ENCODE measurements around the gene LPAR2.

LPAR2 gene

DNA sequence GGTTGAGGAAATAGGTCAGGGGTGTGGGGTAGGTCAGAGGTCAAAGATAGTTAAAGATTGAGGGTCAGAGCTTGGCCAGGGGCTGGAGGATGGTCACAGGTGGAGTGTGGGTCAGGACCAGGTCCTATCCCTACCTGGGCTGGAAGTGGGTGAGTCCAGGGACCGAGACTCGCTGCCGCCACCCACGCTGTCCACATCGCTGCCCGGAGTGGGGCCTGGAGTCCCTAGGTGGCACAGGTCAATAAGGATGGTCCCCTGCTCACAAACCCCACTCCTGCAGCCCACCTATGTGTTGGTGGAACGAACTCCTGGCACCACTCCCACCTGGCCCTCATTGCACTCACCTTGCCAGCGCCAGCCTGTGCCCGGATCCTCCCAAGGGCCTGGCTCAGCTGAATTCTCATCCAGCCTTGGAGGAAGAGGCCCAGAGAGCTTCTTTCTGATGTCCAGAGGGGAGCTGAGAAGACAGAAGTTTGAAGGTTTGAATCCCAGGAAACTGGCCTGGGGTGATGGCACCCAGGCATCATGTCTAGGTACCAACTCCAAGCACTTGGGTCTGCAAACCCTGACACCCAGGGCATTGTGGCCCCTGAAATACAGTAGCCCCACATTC, 8.7 kb upstream of the LPAR2 start:
- Histone ChIP-seq H4K20me1 (ENCODE audit: low read depth, low read length) (no peaks in the 10 kb centered on the region), H3K4me3 (ENCODE audit: insufficient read depth, low read length, poor library complexity, severe bottlenecking) (no peak overlapping the region), H3K9me2 (replicated peaks; ENCODE audit: insufficient read depth, low read length) (no peaks in the 10 kb centered on the region), H3K79me2 (ENCODE audit: insufficient read depth, low read length) (peaks cover 4% of the 10 kb centered on the region; the same call in 1 of the 2 replicates), H3F3A (ENCODE audit: insufficient read depth) (no peaks in the 10 kb centered on the region), H3K9ac (ENCODE audit: low read length) (no peak overlapping the region), H2AFZ (ENCODE audit: low read depth, low read length, severe bottlenecking) (no peak overlapping the region), H3K27me3 (ENCODE audit: low read length) (no peaks in the 10 kb centered on the region), H3K36me3 (ENCODE audit: low read length) (0 out of 2 replicates have a peak, but pooled peaks cover 3% of the 10 kb centered on the region), H3K27ac (ENCODE audit: low read depth, low read length) (no peak overlapping the region), H3K9me3 (ENCODE audit: insufficient read depth, low read length) (no peaks in the 10 kb centered on the region), H3K4me2 (ENCODE audit: low read depth, low read length, poor library complexity, severe bottlenecking) (no peak overlapping the region)
- no peak for TF ChIP-seq EZH2phosphoT487 (conservative IDR thresholded peaks at IDR 0.05; ENCODE audit: low read length)
- TF ChIP-seq, protein P1, sequence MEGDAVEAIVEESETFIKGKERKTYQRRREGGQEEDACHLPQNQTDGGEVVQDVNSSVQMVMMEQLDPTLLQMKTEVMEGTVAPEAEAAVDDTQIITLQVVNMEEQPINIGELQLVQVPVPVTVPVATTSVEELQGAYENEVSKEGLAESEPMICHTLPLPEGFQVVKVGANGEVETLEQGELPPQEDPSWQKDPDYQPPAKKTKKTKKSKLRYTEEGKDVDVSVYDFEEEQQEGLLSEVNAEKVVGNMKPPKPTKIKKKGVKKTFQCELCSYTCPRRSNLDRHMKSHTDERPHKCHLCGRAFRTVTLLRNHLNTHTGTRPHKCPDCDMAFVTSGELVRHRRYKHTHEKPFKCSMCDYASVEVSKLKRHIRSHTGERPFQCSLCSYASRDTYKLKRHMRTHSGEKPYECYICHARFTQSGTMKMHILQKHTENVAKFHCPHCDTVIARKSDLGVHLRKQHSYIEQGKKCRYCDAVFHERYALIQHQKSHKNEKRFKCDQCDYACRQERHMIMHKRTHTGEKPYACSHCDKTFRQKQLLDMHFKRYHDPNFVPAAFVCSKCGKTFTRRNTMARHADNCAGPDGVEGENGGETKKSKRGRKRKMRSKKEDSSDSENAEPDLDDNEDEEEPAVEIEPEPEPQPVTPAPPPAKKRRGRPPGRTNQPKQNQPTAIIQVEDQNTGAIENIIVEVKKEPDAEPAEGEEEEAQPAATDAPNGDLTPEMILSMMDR (IDR thresholded peaks at IDR 0.05; ENCODE audit: insufficient read depth, low read length, poor library complexity, severe bottlenecking), result no peak

- TF ChIP-seq EZH2phosphoT487 (conservative IDR thresholded peaks at IDR 0.05; ENCODE audit: low read length), result no peak
- TF ChIP-seq, protein P1 (IDR thresholded peaks at IDR 0.05; ENCODE audit: insufficient read depth, low read length, poor library complexity, severe bottlenecking), result no peak
- H3K79me2 ChIP-seq (ENCODE audit: insufficient read depth, low read length), result no peaks in the 10 kb centered on the region
- no peaks in the 10 kb centered on the region for H3K9me3 ChIP-seq (ENCODE audit: insufficient read depth, low read length)
- no peaks in the 10 kb centered on the region for H3F3A ChIP-seq (ENCODE audit: insufficient read depth)
- no peak overlapping the region for H3K9ac ChIP-seq (ENCODE audit: low read length)
- no peak overlapping the region for H2AFZ ChIP-seq (ENCODE audit: low read depth, low read length, severe bottlenecking)
- no peaks in the 10 kb centered on the region for H3K9me2 ChIP-seq (replicated peaks; ENCODE audit: insufficient read depth, low read length)
- H3K36me3 ChIP-seq (ENCODE audit: low read length), result 0 out of 2 replicates have a peak, but pooled peaks cover 3% of the 10 kb centered on the region
- no peak overlapping the region for H3K4me3 ChIP-seq (ENCODE audit: insufficient read depth, low read length, poor library complexity, severe bottlenecking)
- H4K20me1 ChIP-seq (ENCODE audit: low read depth, low read length), result no peaks in the 10 kb centered on the region
- H3K4me2 ChIP-seq (ENCODE audit: low read depth, low read length, poor library complexity, severe bottlenecking), result no peak overlapping the region
- H3K27me3 ChIP-seq (ENCODE audit: low read length), result no peaks in the 10 kb centered on the region
- H3K27ac ChIP-seq (ENCODE audit: low read depth, low read length), result no peak overlapping the region
Measured at GRCh38 chr19:19635313-19635702, 7.3 kb upstream of the LPAR2 start.

DNA sequence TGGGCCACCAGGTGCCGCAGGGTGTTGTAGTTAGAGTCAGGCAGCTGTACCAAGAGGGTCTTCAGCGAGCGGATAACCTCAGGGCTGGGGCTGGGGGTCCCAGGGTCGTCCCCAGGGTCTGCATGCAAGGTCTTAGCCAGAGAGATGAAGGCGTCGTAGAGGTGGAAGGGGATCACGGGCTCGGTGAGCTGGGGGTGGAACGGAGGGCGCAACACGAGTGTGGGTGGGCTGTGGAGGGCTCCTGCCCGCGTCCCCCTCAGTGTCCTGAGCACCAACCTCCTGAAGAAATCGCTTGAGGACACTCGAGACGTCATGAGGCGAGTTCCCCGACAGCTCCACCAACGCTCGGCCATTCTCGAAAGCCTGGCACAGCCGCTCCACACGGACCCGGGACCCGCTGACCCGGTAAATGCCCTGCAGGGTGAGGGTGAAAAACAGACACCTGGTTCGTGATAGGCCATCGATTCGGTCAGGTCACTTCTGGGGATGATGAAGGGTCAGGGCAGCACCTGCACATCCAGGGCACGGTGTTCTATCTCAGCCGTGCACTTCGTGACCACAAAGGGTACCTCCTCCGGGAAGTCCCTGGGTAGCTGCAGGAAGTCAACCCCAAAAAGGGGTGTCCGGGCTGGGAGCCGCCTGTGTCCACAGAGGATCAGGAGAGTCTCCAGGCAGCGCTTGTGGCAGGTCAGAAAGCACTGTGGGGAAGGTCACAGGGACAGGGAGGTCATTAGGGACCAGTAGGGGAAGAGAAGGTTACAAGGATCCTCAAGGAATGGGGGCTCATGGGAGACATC, 6.7 kb upstream of the LPAR2 start:
- Histone ChIP-seq H3K27me3 (ENCODE audit: low read length) (no peaks in the 10 kb centered on the region), H4K20me1 (ENCODE audit: low read depth, low read length) (no peaks in the 10 kb centered on the region), H2AFZ (ENCODE audit: low read depth, low read length, severe bottlenecking) (no peak overlapping the region), H3K4me2 (ENCODE audit: low read depth, low read length, poor library complexity, severe bottlenecking) (no peak overlapping the region), H3K9ac (ENCODE audit: low read length) (no peak overlapping the region), H3K9me2 (replicated peaks; ENCODE audit: insufficient read depth, low read length) (no peaks in the 10 kb centered on the region), H3K36me3 (ENCODE audit: low read length) (0 out of 2 replicates have a peak, but pooled peaks cover 3% of the 10 kb centered on the region), H3K4me3 (ENCODE audit: insufficient read depth, low read length, poor library complexity, severe bottlenecking) (no peak overlapping the region), H3K27ac (ENCODE audit: low read depth, low read length) (no peak overlapping the region), H3F3A (ENCODE audit: insufficient read depth) (no peaks in the 10 kb centered on the region), H3K79me2 (ENCODE audit: insufficient read depth, low read length) (no peaks in the 10 kb centered on the region), H3K9me3 (ENCODE audit: insufficient read depth, low read length) (no peaks in the 10 kb centered on the region)
- TF ChIP-seq, protein P1 (IDR thresholded peaks at IDR 0.05; ENCODE audit: insufficient read depth, low read length, poor library complexity, severe bottlenecking), result no peak
- no peak for TF ChIP-seq EZH2phosphoT487 (conservative IDR thresholded peaks at IDR 0.05; ENCODE audit: low read length)
